Limb (tissue), 2 donors: ENCODE data around the gene LACTBL1.

Experiments used
- DNase-seq, 2 donors: peaks; one replicate each; pipeline ENCODE4 v3.0.0-alpha.2; 2016; ENCODE audit errors: extremely low spot score in 2 of 2

LACTBL1 gene

GRCh38 chr1:22913421-22914141 is 59.1 kb downstream of the LACTBL1 start:
- DNase-seq = no peak

- DNase-seq = no peak
These were observed 60.4 kb downstream of the LACTBL1 start for GRCh38 chr1:22912311-22912710.

GRCh38 chr1:22910986-22911651 is 61.5 kb downstream of the LACTBL1 start:
- no peak for DNase-seq

GRCh38 chr1:22910286-22910685 is 62.4 kb downstream of the LACTBL1 start:
- no peak for DNase-seq

DNA sequence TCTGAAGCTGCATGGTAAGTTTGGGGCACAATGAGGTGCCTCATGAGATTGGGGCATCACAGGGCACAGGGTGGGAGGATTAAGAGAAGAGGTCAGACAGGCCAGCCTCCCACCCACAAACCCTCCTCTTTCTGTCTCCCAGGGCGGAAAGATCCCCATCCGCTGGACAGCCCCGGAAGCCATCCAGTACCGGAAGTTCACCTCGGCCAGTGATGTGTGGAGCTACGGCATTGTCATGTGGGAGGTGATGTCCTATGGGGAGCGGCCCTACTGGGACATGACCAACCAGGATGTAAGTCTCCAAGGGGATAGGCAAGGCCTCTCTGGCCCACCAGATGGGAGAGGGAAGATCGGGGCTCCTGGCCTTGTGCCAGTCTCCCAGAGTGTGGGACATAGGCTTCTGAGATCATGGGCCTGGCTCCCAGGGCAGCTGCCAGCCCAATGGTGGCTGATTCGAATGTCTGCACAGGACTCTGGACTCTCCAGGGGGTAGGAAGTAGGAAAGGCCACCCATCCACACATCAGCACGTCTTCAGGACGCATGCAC is 63.7 kb downstream of the LACTBL1 start:
- DNase-seq = no peak

- no peak for DNase-seq
These were observed 65.1 kb downstream of the LACTBL1 start for GRCh38 chr1:22907528-22907927.

- no peak for DNase-seq
These were observed 65.7 kb downstream of the LACTBL1 start for GRCh38 chr1:22906968-22907367.

- DNase-seq = no peak
These were observed 69.6 kb downstream of the LACTBL1 start for GRCh38 chr1:22903113-22903512.
